Duodenal mucosa (tissue), 2 donors: ENCODE measurements around the gene GNAT1.

Experiments used
- H3K27ac ChIP-seq: one replicate; pipeline ENCODE4 v1.7.0; 2013; ENCODE audit warnings: low read depth, low read length
- H3K27me3 ChIP-seq, 2 donors: one replicate each; pipeline ENCODE4 v1.7.0; 2013; ENCODE audit warnings: low read length in 2 of 2, control low read depth in 1 of 2; ENCODE audit not compliant: insufficient read depth in 2 of 2, control insufficient read depth in 1 of 2
- H3K36me3 ChIP-seq, 2 donors: one replicate each; pipeline ENCODE4 v1.7.0; 2013; ENCODE audit warnings: low read length in 2 of 2, control low read depth in 1 of 2; ENCODE audit not compliant: insufficient read depth in 2 of 2, control insufficient read depth in 1 of 2
- H3K4me1 ChIP-seq, 2 donors: one replicate each; pipeline ENCODE4 v1.7.0; 2013; ENCODE audit warnings: low read length in 2 of 2, control low read depth in 1 of 2; ENCODE audit not compliant: insufficient read depth in 2 of 2, control insufficient read depth in 1 of 2
- H3K4me3 ChIP-seq, 2 donors: one replicate each; pipeline ENCODE4 v1.7.0; 2013; ENCODE audit warnings: low read length in 2 of 2, low read depth in 1 of 2
- H3K9ac ChIP-seq, 2 donors: one replicate each; pipeline ENCODE4 v1.7.0; 2013; ENCODE audit warnings: low read length in 2 of 2, low read depth in 1 of 2
- H3K9me3 ChIP-seq, 2 donors: one replicate each; pipeline ENCODE4 v1.7.0; 2013; ENCODE audit warnings: low read length in 2 of 2, control low read depth in 1 of 2; ENCODE audit not compliant: control insufficient read depth in 1 of 2

Gene GNAT1

DNA sequence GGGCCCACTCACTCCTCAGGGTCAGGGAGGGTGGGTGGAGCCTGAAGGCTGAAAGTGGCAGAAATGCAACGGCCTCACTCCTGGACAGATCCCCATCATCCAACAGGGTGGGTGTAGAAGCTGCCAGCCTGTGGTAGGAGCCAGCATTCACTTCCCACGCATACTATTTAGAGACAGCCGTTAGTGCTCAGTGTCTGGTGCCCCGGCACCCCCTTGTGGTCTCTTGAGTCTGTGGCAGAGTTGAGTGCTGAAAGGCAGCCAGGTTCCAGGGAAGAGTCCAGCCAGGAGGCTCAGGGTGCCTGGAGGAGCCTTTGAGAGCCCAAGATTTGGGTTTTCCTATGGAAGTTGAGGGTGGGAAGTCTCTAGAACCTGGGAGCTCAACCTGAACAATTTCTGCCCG, 2.1 kb upstream of the GNAT1 start:
- H3K27ac ChIP-seq = no peak overlapping the region
- peaks cover 16 to 17% of the 10 kb centered on the region in 2 donors for H3K27me3 ChIP-seq
- peaks cover 6 to 9% of the 10 kb centered on the region in 2 donors for H3K4me1 ChIP-seq
- H3K36me3 ChIP-seq = peaks cover 6 to 27% of the 10 kb centered on the region in 2 donors
- no peak overlapping the region for H3K9ac ChIP-seq
- no peak overlapping the region for H3K4me3 ChIP-seq
- H3K9me3 ChIP-seq = no peaks in the 10 kb centered on the region

GRCh38 chr3:50189989-50190388, 1.4 kb upstream of the GNAT1 start:
- H3K27ac ChIP-seq = no peak overlapping the region
- no peaks in the 10 kb centered on the region for H3K9me3 ChIP-seq
- H3K36me3 ChIP-seq = peaks cover 6 to 20% of the 10 kb centered on the region in 2 donors
- H3K4me1 ChIP-seq = peaks cover 10 to 11% of the 10 kb centered on the region in 2 donors
- no peak overlapping the region for H3K9ac ChIP-seq
- H3K27me3 ChIP-seq = peaks cover 17 to 18% of the 10 kb centered on the region in 2 donors
- no peak overlapping the region for H3K4me3 ChIP-seq

DNA sequence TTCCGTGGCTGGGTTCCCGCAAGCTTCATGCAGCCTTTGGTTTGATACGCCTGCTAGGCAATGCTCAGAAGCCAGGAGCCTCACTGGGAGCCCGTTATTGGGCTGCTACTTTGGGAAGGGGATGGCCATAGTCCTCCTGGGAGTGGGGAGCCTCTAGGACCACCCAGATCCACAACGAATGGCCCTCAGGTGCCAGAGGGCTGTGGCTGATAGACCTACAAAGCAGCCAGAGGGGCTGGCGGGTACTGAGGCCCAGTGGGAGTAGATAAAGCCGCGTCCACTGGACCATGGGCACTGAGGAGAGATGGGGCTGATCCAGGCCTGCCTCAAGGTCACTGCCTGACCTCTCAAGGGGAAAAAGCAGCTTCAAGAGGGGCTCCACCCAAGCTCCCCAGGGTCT, 714 bp downstream of the GNAT1 start:
- H3K9ac ChIP-seq = no peak overlapping the region
- no peak overlapping the region for H3K27ac ChIP-seq
- no peak overlapping the region for H3K4me3 ChIP-seq
- H3K27me3 ChIP-seq = peaks cover 17 to 23% of the 10 kb centered on the region in 2 donors
- peaks cover 0 to 4% of the 10 kb centered on the region in 2 donors for H3K36me3 ChIP-seq
- H3K4me1 ChIP-seq = peaks cover 10 to 11% of the 10 kb centered on the region in 2 donors
- no peaks in the 10 kb centered on the region for H3K9me3 ChIP-seq

DNA sequence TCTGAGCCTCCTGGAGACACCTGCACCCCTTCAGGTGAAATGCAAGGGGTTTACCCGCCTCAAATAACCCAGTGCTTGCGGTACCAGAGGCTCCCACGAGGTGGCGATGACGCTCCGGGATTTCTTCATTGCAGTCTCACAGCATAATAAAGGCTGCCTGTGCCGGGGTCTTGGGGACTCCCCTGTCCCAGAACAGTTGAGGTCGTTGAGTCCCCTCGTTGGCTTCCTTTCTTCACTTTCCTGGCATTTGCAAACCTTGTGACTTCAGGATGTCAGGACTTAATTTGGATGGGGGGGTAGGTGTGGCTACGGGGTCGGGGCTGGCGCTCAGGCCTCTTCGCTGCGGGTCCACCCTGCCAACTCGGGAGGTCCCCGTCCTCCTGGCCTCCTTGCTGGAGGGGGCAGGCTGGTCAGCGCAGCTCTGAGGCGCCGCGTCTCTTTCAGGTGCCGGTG, 1.3 kb downstream of the GNAT1 start:
- Histone ChIP-seq H3K9ac (no peak overlapping the region), H3K4me3 (no peak overlapping the region), H3K9me3 (no peaks in the 10 kb centered on the region), H3K4me1 (peaks cover 10 to 11% of the 10 kb centered on the region in 2 donors), H3K27ac (no peak overlapping the region), H3K36me3 (no peaks in the 10 kb centered on the region), H3K27me3 (peaks cover 17 to 23% of the 10 kb centered on the region in 2 donors)

DNA sequence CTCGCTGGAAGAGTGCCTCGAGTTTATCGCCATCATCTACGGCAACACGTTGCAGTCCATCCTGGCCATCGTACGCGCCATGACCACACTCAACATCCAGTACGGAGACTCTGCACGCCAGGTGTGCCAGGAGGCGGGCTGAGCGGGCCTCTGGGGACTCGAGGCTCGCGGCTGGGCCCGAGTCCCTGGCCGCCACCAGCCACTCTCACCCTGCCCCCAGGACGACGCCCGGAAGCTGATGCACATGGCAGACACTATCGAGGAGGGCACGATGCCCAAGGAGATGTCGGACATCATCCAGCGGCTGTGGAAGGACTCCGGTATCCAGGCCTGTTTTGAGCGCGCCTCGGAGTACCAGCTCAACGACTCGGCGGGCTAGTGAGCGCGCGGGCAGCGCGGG, 1.9 kb downstream of the GNAT1 start:
- Histone ChIP-seq H3K27ac (no peak overlapping the region), H3K27me3 (peaks cover 17 to 23% of the 10 kb centered on the region in 2 donors), H3K4me1 (peaks cover 10 to 11% of the 10 kb centered on the region in 2 donors), H3K9me3 (no peaks in the 10 kb centered on the region), H3K36me3 (no peaks in the 10 kb centered on the region), H3K4me3 (no peak overlapping the region), H3K9ac (no peak overlapping the region)

GRCh38 chr3:50193746-50194127, 2.3 kb downstream of the GNAT1 start:
- Histone ChIP-seq H3K36me3 (no peaks in the 10 kb centered on the region), H3K9ac (no peak overlapping the region), H3K4me1 (peaks cover 10 to 11% of the 10 kb centered on the region in 2 donors), H3K27ac (no peak overlapping the region), H3K9me3 (no peaks in the 10 kb centered on the region), H3K4me3 (no peak overlapping the region), H3K27me3 (peaks cover 17 to 23% of the 10 kb centered on the region in 2 donors)

GRCh38 chr3:50194128-50194902, 2.9 kb downstream of the GNAT1 start:
- no peak overlapping the region for H3K9ac ChIP-seq
- no peaks in the 10 kb centered on the region for H3K36me3 ChIP-seq
- H3K4me1 ChIP-seq = peaks cover 10 to 11% of the 10 kb centered on the region in 2 donors
- H3K27me3 ChIP-seq = peaks cover 17 to 23% of the 10 kb centered on the region in 2 donors
- H3K9me3 ChIP-seq = no peaks in the 10 kb centered on the region
- H3K4me3 ChIP-seq = no peak overlapping the region
- H3K27ac ChIP-seq = no peak overlapping the region

- H3K36me3 ChIP-seq = no peaks in the 10 kb centered on the region
- no peak overlapping the region for H3K9ac ChIP-seq
- peaks cover 10 to 11% of the 10 kb centered on the region in 2 donors for H3K4me1 ChIP-seq
- H3K27ac ChIP-seq = no peak overlapping the region
- H3K27me3 ChIP-seq = peaks cover 17 to 23% of the 10 kb centered on the region in 2 donors
- H3K4me3 ChIP-seq = no peak overlapping the region
- H3K9me3 ChIP-seq = no peaks in the 10 kb centered on the region
These were observed 3.6 kb downstream of the GNAT1 start for GRCh38 chr3:50194903-50195500.

DNA sequence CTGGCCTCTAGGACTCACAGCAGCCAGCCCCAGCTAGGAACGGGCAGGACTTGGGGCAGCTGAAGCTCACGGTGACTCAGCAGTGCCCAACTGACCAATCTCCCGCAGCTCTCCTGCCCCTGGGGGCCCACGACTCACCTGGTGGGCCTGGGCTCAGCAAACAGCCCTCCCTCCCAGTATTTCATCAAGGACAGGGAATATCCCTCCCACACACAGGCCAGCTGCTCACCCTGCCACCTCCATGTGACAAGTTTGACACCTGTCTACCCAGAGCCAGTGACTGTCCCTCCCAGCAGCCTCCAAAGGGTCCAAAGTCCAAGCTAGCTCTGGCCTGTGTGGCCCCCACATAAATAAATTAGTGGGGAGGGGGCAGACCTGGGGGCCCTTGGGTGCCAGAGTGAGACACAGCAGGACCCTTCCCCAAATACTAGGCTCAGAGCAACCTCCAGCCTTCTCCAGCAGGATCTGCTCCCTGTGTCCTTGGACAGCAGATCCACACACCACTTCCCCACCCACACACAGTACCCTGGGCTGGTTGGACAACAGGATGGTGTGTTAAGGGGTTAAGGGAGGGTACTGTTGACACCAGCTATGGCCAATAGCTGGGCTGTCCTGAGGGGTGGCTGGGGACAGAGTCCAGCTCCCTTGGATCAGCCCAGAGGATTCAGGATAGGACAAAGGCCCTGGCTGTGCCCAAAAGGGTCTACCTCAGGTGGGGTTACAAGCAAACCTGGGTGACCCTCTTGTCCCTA, 4.3 kb downstream of the GNAT1 start:
- Histone ChIP-seq H3K4me3 (no peak overlapping the region), H3K9ac (no peak overlapping the region), H3K9me3 (no peaks in the 10 kb centered on the region), H3K36me3 (no peaks in the 10 kb centered on the region), H3K4me1 (peaks cover 10 to 11% of the 10 kb centered on the region in 2 donors), H3K27me3 (peaks cover 17 to 23% of the 10 kb centered on the region in 2 donors), H3K27ac (no peak overlapping the region)
